Neutrophil (primary cell): ENCODE measurements around the gene ANK3.

ENCODE experiments used
- H3K27ac ChIP-seq: fragments of 200-600 bp; sonication (generic); 2 replicates; pipeline ENCODE4 v1.5.1; 2016; ENCODE audit warnings: mild to moderate bottlenecking, moderate library complexity
- H3K27me3 ChIP-seq: fragments of 200-600 bp; sonication (generic); 2 replicates; pipeline ENCODE4 v1.6.0; 2016; ENCODE audit warnings: mild to moderate bottlenecking
- H3K36me3 ChIP-seq: fragments of 200-600 bp; sonication (generic); 2 replicates; pipeline ENCODE4 v1.5.1; 2017
- H3K4me1 ChIP-seq, 2 experiments: fragments of 200-600 bp in 1 of 2; sonication (generic) in 1 of 2; 1 replicate in 1 of 2; 2 replicates in 1 of 2; pipeline versions ENCODE4 v1.5.1 to v1.6.1; 2013 to 2016; ENCODE audit warnings: low read depth in 1 of 2, low read length in 1 of 2, mild to moderate bottlenecking in 1 of 2, moderate library complexity in 1 of 2; ENCODE audit not compliant: control insufficient read depth in 1 of 2, insufficient read depth in 1 of 2
- H3K4me3 ChIP-seq, 2 experiments: fragments of 200-600 bp in 1 of 2; sonication (generic) in 1 of 2; 1 replicate in 1 of 2; 2 replicates in 1 of 2; pipeline ENCODE4 v1.5.1; 2013 to 2016; ENCODE audit warnings: low read depth in 1 of 2, low read length in 1 of 2, mild to moderate bottlenecking in 1 of 2, moderate library complexity in 1 of 2
- H3K9me3 ChIP-seq: fragments of 200-600 bp; sonication (generic); 2 replicates; pipeline ENCODE4 v1.5.1; 2016
- TF ChIP-seq, protein P1 (sequence below): fragments of 200-600 bp; sonication (generic); IDR thresholded peaks from 2 replicates; pipeline ENCODE4 v1.5.1; 2016; ENCODE audit warnings: antibody characterized with exemption

Gene ANK3

GRCh38 chr10:60023155-60023877 is 366.4 kb downstream of the ANK3 start:
- no peaks in the 10 kb centered on the region for H3K4me1 ChIP-seq
- H3K27ac ChIP-seq: no peak overlapping the region
- H3K4me3 ChIP-seq: no peak overlapping the region
- H3K9me3 ChIP-seq: no peaks in the 10 kb centered on the region
- H3K27me3 ChIP-seq: no peaks in the 10 kb centered on the region
- TF ChIP-seq, protein P1, sequence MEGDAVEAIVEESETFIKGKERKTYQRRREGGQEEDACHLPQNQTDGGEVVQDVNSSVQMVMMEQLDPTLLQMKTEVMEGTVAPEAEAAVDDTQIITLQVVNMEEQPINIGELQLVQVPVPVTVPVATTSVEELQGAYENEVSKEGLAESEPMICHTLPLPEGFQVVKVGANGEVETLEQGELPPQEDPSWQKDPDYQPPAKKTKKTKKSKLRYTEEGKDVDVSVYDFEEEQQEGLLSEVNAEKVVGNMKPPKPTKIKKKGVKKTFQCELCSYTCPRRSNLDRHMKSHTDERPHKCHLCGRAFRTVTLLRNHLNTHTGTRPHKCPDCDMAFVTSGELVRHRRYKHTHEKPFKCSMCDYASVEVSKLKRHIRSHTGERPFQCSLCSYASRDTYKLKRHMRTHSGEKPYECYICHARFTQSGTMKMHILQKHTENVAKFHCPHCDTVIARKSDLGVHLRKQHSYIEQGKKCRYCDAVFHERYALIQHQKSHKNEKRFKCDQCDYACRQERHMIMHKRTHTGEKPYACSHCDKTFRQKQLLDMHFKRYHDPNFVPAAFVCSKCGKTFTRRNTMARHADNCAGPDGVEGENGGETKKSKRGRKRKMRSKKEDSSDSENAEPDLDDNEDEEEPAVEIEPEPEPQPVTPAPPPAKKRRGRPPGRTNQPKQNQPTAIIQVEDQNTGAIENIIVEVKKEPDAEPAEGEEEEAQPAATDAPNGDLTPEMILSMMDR: no peak
- no peaks in the 10 kb centered on the region for H3K36me3 ChIP-seq

- no peaks in the 10 kb centered on the region for H3K4me1 ChIP-seq
- H3K27me3 ChIP-seq: no peaks in the 10 kb centered on the region
- no peaks in the 10 kb centered on the region for H3K9me3 ChIP-seq
- H3K36me3 ChIP-seq: no peaks in the 10 kb centered on the region
- TF ChIP-seq, protein P1: no peak
- no peak overlapping the region for H3K4me3 ChIP-seq
- no peak overlapping the region for H3K27ac ChIP-seq
These were observed 368.3 kb downstream of the ANK3 start for GRCh38 chr10:60021361-60021760.

- Histone ChIP-seq H3K4me1 (no peaks in the 10 kb centered on the region), H3K4me3 (no peak overlapping the region), H3K27ac (no peak overlapping the region), H3K36me3 (no peaks in the 10 kb centered on the region), H3K27me3 (no peaks in the 10 kb centered on the region), H3K9me3 (no peaks in the 10 kb centered on the region)
- TF ChIP-seq, protein P1: no peak
These were observed 372.9 kb downstream of the ANK3 start for GRCh38 chr10:60016794-60017193.

GRCh38 chr10:60009710-60010383 is 379.8 kb downstream of the ANK3 start:
- Histone ChIP-seq H3K27ac (no peak overlapping the region), H3K4me3 (no peak overlapping the region), H3K27me3 (no peaks in the 10 kb centered on the region), H3K36me3 (no peaks in the 10 kb centered on the region), H3K9me3 (no peaks in the 10 kb centered on the region), H3K4me1 (no peaks in the 10 kb centered on the region)
- TF ChIP-seq, protein P1: no peak

- H3K4me1 ChIP-seq: no peaks in the 10 kb centered on the region
- no peak overlapping the region for H3K27ac ChIP-seq
- H3K4me3 ChIP-seq: no peak overlapping the region
- no peaks in the 10 kb centered on the region for H3K9me3 ChIP-seq
- no peaks in the 10 kb centered on the region for H3K27me3 ChIP-seq
- TF ChIP-seq, protein P1: no peak
- H3K36me3 ChIP-seq: no peaks in the 10 kb centered on the region
These were observed 380.4 kb downstream of the ANK3 start for GRCh38 chr10:60009276-60009675.
